ENCODE measurements around the gene RPS23. TPM values are rescaled to one million over a fixed set of nuclear protein-coding genes. Genes with fewer than 3 reads are reported as not detected.

Gene RPS23
- total RNA-seq, 2 donors from 2014 or later: 1,224 to 1,259 TPM

DNA sequence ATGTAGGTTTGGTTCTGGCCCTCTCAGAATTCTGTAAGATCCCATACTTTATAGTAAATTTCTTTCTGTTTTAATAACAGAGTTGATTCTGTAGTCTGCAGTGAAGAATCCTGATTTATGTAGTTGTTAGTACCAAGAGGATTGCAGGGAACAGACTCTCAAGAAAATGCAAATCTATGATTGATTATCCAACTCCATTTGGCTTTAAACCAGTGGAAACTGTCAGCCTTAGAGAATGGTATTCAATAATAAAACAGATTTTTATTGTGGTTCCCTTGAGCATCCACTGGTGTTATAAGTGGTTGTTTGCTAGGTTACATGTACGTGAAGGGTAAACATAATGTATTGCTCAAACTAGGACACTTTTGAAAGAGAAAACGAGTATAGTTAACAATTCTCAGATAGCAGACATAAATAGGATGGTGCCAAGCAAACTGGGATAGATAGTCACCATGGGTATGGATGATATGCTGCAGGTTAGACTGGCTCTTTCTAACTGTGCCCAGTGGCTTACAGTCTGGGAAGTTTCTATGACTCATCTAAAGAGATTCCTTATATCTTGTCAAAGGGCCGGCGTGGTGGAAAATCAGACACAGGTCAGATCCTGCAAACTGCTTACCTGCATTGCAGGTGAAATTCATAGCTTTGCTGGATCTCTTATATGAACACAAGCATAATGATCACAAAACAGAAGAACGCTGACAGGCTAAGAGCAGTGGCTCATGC is 41.7 kb upstream of the RPS23 start:
- H3K27ac ChIP-seq: no peak overlapping the region
- H3K4me3 ChIP-seq: no peak overlapping the region
- ATAC-seq (ENCODE audit: insufficient number of reproducible peaks, low FRiP score, low read depth): no peak
- no peaks in the 10 kb centered on the region for H3K36me3 ChIP-seq
- H3K9me3 ChIP-seq: no peaks in the 10 kb centered on the region
- TF ChIP-seq, protein P1, sequence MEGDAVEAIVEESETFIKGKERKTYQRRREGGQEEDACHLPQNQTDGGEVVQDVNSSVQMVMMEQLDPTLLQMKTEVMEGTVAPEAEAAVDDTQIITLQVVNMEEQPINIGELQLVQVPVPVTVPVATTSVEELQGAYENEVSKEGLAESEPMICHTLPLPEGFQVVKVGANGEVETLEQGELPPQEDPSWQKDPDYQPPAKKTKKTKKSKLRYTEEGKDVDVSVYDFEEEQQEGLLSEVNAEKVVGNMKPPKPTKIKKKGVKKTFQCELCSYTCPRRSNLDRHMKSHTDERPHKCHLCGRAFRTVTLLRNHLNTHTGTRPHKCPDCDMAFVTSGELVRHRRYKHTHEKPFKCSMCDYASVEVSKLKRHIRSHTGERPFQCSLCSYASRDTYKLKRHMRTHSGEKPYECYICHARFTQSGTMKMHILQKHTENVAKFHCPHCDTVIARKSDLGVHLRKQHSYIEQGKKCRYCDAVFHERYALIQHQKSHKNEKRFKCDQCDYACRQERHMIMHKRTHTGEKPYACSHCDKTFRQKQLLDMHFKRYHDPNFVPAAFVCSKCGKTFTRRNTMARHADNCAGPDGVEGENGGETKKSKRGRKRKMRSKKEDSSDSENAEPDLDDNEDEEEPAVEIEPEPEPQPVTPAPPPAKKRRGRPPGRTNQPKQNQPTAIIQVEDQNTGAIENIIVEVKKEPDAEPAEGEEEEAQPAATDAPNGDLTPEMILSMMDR (IDR thresholded peaks at IDR 0.05): no peak
- no peaks in the 10 kb centered on the region for H3K27me3 ChIP-seq (replicated peaks; ENCODE audit: insufficient read depth)
- no peak for DNase-seq (ENCODE audit: low spot score)
- H3K4me1 ChIP-seq (ENCODE audit: control insufficient read depth in 1 of 2, low read depth in 2 of 2): peaks cover 3% of the 10 kb centered on the region in 2 donors

DNA sequence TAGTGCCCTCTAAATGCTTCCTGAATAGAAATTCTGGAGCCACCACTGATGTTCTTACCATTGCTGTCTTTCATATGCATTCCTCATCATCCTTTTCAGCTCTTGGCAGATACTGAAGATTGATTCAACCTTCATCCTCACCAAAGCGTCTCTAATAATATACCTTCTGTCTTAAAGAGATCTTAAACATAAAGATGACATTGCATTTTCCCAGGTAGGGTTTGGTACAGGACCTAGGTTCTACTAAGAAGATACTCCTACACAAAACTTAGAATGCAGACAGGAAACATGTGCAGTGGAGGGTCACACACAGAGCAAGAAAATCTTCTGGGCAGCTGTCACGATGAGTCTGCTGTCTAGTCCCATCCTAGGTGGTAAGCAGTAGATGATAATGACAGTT is 41.0 kb upstream of the RPS23 start:
- H3K27ac ChIP-seq: no peak overlapping the region
- no peaks in the 10 kb centered on the region for H3K9me3 ChIP-seq
- peaks cover 3 to 6% of the 10 kb centered on the region in 2 donors for H3K4me1 ChIP-seq (ENCODE audit: control insufficient read depth in 1 of 2, low read depth in 2 of 2)
- H3K4me3 ChIP-seq: no peak overlapping the region
- H3K27me3 ChIP-seq (replicated peaks; ENCODE audit: insufficient read depth): no peaks in the 10 kb centered on the region
- no peaks in the 10 kb centered on the region for H3K36me3 ChIP-seq
- TF ChIP-seq, protein P1 (IDR thresholded peaks at IDR 0.05): no peak
- DNase-seq (ENCODE audit: low spot score) (no peak), ATAC-seq (ENCODE audit: insufficient number of reproducible peaks, low FRiP score, low read depth) (no peak)

DNA sequence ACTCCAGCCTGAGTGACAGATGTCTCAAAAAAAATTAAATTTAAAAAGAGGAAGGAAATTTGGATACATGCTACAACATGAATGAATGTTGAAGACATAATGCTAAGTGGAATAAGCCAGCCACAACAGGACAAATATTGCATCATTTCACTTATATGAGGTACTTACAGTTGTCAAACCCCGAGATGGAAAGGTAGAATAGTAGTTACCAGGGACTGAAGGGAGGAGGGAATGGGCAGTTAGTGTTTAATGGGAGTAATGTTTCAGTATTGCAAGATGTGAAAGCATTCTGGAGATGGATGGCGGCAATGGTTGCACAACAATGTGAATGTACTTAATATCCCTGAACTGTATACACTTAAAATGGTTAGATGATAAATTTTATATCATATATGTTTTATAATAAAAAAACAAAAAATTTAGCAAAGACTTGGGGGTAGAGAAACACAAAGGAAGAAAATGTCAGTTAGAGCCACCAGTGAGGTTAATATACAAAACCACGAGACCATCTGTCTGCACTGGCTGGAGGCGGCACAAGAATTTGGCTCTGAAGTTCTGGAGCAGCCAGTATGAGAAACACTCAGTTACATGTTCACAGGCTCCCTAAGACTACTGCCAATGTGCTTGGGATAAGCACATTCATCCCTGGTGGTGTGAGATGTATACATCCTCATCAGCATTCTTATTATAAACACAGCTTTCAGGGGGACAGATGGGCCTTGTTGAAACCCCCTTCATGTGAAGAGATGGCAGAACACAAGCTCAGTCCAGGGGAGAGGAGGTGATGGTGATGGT is 37.0 kb upstream of the RPS23 start:
- H3K36me3 ChIP-seq: no peaks in the 10 kb centered on the region
- no peak for DNase-seq (ENCODE audit: low spot score)
- H3K4me1 ChIP-seq (ENCODE audit: control insufficient read depth in 1 of 2, low read depth in 2 of 2): peaks cover 8 to 19% of the 10 kb centered on the region in 2 donors
- no peak overlapping the region for H3K4me3 ChIP-seq
- H3K27ac ChIP-seq: no peak overlapping the region
- no peak for ATAC-seq (ENCODE audit: insufficient number of reproducible peaks, low FRiP score, low read depth)
- TF ChIP-seq, protein P1 (IDR thresholded peaks at IDR 0.05): no peak
- no peaks in the 10 kb centered on the region for H3K9me3 ChIP-seq
- no peaks in the 10 kb centered on the region for H3K27me3 ChIP-seq (replicated peaks; ENCODE audit: insufficient read depth)

DNA sequence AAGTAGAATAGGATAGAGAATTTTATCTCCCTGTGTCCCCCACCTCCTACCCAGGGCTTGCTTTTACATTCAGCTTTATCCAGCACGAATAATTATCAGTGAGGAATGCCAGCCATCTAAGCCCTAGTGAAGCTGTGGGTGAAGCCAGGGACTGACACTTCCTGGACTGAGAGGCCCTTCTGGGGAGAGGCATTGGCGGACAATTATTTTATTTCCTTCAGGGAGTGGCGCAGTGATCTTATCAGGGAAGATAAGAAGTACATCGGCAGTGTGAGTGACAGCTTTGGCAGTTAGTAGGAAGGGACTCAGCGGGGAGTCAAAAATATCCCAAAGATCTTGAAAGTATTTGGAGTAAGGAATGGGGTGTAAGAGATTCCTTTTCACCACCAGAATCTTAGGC is 34.9 kb upstream of the RPS23 start:
- Histone ChIP-seq H3K4me1 (ENCODE audit: control insufficient read depth in 1 of 2, low read depth in 2 of 2) (peaks cover 8 to 23% of the 10 kb centered on the region in 2 donors), H3K36me3 (no peaks in the 10 kb centered on the region), H3K27ac (peak overlapping the region; percentile 69 to 75), H3K27me3 (replicated peaks; ENCODE audit: insufficient read depth) (no peaks in the 10 kb centered on the region), H3K9me3 (no peaks in the 10 kb centered on the region), H3K4me3 (peak overlapping the region; percentile 61)
- TF ChIP-seq, protein P1 (IDR thresholded peaks at IDR 0.05): no peak
- no peak for ATAC-seq (ENCODE audit: insufficient number of reproducible peaks, low FRiP score, low read depth)
- DNase-seq (ENCODE audit: low spot score): no peak

DNA sequence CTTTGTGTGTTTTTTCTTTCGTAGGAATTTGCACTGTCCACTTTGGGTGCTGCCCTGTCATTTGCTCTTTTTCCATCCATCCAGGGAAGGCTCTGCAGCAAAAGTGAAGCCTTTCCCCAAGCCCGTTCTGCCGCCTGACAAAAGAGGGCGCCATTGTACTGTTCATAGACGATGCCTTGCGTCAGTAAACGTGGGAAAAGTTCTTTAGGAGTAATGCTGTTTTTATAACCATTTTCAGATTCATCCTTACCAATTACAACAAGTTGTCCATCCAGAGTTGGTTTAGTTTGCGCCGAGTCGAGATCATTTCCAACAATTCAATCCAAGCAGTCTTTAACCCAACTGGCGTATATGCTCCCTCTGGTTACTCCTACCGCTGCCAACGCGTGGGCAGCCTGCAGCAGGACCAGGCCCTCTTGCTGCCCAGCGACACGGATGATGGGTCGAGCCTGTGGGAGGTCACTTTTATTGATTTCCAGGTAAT is 34.3 kb upstream of the RPS23 start:
- ATAC-seq (ENCODE audit: insufficient number of reproducible peaks, low FRiP score, low read depth): peak; percentile 75

More for the DNA sequence above, 34.3 kb upstream of the RPS23 start:
- Histone ChIP-seq H3K36me3 (no peaks in the 10 kb centered on the region), H3K4me1 (ENCODE audit: control insufficient read depth in 1 of 2, low read depth in 2 of 2) (peaks cover 8 to 29% of the 10 kb centered on the region in 2 donors), H3K9me3 (no peaks in the 10 kb centered on the region), H3K27ac (peak overlapping the region; percentile 69 to 75), H3K4me3 (peak overlapping the region; percentile 61), H3K27me3 (replicated peaks; ENCODE audit: insufficient read depth) (no peaks in the 10 kb centered on the region)
- no peak for DNase-seq (ENCODE audit: low spot score)
- TF ChIP-seq, protein P1 (IDR thresholded peaks at IDR 0.05): peak; percentile 87
